Stimulated activated CD8-positive, alpha-beta memory T cell treated with anti-CD3 and anti-CD28 coated beads, Interleukin-15, amount 100 ng/mL, for 24 hours (primary cell): ENCODE results near the gene ATP6V0E1.

Source experiments
- DNase-seq: peaks from one replicate; pipeline ENCODE4 v3.0.0-alpha.2; 2020; ENCODE audit warnings: low read depth

The ATP6V0E1 gene

DNA sequence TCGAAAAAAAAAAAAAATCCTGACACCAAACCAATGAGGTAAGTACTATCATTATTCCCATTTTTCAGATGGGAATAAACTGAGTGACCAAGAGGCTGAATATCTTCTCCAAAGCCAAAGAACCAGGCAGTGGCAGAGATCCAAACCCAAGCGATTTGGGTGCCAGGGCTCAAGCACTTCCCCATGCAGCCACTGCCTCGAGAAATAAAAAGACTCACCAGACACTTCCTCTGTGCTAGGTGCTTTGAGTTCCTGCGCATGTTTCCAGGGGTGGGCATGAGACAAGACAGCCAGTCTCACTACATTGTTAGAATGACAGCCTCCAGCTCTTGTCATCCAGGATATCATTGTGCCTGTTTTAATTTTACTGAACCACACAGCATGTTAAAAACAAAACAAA is 26.6 kb upstream of the ATP6V0E1 start:
- DNase-seq, result no peak

DNA sequence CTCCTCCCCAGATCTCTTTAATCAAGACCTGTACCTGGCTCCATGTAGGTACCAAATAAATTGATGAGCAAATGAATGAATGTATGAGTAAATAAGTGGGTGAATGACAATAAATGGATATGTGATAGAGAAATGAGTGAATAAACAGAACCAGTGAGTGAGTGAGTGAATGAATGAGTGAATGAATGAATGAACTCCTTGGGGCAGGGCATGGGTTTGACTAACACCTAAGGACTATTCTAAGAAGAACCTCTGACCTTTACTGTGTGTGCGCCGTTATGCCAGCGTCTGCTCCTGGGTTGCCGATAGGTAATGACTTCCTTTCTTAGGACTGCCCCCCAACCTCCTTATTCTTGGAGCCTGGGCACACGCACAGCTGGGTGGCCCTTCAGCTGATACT is 26.1 kb upstream of the ATP6V0E1 start:
- no peak for DNase-seq

DNA sequence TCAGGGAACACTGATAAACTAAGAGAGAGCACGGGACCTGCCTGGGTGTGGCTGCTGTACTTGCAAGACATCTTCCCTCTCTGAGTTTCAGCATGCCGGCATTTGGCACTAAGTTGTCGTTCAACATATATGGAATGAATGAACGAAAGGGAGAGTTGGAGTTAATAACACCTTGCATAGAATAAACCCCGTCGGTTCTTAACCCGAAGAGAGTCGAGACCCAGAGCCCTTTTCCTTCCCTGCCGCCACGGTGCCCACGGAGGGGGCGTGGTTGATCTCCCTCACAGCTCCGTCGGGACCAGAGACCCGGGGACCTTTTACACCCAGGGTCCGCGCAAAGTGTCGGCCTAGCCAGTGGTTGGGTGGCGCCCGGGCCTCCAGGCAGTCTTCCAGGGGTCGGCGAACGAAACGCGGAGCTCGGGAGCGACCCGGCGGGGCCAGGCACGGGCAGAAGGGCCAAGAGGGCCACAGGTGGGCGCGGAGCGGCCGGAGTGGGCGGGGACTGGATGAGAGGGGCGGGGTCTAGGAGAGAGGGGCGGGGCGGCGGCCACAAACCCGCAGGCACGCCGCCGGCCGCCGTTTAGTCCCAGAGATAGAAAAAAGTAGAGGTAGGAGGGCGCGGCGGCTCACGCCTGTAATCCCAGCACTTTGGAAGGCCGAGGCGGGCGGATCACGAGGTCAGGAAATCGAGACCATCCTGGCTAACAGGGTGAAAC is 25.1 kb upstream of the ATP6V0E1 start:
- DNase-seq, result peak; percentile 52

DNA sequence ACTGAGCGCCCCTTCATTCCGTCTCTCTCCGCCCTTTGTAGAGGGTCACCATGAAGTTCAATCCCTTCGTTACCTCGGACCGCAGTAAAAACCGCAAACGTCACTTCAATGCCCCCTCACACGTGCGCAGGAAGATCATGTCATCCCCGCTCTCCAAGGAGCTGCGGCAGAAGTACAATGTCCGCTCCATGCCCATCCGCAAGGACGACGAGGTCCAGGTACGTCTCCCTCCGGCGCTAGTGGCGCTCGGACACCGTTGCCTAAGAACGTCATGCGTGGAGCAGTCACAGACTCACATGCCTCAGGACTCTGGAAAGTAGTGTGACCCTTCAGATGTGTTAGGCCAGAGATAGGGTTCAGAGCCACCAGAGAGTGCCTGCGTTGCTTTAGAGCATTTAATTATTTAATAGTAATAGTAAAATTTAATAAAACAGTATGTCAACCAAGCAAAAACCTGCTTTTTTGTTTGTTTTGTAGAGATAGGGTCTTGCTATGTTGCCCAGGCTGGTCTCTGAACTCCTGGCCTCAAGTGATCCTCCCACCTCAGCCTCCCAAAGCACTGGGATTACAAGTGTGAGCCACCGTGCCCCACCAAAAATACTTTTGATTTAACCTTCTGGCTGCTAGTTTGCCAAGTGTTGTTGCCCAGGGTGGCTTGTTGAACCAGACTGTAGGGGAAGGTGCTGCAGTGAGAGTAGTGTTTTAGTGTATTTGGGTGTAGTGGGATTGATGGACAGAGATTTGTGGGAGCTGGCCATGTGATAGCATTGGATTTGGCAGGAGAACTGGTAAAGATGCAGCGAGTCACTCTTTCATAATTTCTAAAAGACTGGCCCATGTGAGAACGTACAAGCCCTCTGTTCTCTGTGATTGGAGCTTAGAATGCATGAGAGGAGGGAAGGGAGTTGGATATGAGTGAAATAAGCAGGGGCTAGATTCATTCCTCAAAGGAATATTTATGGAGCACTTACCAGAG is 23.5 kb upstream of the ATP6V0E1 start:
- no peak for DNase-seq

DNA sequence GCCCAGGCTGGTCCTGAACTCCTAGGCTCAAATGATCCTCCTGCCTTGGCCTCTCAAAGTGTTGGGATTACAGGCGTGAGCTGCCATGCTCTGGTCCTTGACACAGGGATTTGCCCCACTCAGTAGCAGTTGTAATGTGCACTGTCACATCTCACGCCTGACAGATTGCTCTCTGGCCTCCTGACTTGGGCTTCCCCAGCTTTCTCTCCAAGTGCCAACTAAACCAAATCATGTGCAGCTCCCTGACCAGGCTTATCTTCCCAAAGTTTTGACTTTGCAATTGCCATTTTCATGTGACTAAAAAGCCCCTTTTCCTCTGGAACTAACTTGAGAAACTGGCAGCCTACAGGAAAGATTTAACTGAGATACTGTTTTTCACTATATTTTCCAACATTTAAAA is 13.7 kb upstream of the ATP6V0E1 start:
- DNase-seq, result no peak

DNA sequence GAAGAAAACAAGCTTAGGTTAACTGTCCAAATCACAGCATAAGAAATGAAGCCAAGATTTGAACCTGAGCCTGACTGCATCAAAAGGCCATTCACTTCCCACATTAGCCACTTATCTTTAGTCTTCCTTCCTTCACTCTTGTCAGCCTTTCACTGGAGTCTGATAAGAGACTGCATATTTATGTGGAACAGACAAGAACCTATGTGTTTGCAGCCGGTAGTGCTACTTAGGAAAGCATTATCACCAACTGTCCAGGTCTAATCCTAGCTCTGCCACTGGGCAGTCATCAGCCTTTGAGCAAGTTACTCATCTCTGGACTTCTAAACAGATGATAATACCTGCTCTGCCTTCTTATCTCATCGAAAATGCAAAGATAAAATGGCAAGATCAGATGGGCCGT is 12.1 kb upstream of the ATP6V0E1 start:
- no peak for DNase-seq

DNA sequence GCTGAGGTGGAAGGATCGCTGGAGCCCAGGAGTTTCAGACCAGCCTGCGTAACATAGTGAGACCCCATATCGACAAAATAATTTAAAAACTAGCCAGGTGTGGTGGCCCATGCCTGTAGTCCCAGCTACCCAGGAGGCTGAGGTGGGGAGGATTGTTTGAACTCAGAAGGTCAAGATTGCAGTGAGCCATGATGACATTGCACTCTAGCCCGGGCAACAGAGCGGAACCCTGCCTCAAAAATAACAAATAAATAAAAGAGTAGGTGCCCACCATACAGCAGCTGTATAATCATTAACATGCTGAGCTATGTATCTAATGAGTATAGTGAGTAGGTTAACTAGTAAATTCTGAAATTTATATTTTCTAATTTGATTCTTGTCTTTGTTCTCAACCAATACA is 11.0 kb upstream of the ATP6V0E1 start:
- DNase-seq, result no peak

DNA sequence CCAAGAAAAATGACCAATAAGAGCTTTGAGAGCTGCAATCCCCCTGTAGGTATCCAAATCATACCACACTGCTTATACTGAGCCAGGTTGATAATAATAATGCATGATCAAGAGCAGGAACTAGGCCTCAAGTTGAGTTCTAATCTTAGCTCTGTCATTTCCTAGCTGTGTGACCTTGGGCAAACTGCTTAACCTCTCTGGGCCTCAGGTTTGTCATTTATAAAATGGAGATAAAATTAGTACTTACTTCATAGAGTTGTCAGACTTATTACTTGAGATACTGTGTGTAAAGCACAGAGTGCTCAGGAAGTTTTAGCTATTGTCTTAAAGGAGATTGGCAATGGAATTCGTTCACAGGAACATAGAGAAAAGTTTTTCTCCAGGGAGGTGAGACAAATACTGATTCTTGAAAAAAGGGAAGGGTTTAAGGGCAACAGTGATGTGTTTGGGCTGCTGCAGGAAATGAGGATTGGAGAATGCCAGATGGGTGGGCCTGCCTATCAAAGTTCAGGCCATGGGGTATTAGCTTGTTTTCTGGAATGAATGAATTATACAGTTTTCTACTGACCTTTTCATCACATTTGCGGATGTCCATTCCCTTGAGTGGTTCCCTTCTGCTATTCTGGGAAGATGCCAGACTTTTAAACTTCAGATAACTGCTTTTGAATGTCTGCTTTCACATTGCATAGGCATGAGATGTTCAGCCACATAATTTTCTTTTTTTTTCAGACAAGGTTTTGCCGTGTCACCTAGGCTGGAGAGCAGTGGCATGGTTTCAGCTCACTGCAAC is 10.2 kb upstream of the ATP6V0E1 start:
- DNase-seq, result no peak

DNA sequence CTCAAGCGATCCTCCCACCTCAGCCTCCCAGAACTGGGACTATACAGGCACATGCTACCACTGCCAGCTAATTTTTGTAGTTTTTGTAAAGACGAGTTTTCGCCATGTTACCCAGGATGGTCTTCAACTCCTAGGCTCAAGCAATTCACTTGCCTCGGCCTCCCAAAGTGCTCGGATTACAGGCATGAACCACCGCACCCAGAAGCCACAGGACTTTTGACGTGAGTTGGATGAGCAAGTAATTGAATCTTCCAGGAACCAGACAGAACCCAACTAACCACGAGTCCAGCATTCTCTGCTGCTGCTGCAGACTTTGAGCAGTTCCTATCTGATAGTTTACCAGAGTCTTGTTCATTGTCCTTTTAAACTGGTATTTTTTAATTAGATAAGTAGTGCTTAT is 9.6 kb upstream of the ATP6V0E1 start:
- no peak for DNase-seq

DNA sequence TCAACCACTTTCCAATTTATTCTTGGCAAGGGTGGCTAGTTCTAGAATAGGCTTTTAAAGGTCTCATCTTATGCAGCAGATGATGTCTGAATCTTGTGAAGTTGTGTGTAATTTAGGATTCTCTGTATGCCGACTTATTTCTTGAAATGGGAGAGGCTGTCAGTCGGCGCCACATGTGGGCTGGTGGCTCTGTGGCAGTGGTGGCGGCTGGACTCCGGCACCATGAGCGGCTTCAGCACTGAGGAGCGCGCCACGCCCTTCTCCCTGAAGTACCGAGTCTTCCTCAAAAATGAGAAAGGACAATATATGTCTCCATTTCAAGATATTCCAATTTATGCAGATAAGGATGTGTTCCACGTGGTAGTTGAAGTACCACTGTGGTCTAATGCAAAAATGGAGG is 8.3 kb upstream of the ATP6V0E1 start:
- DNase-seq, result no peak

DNA sequence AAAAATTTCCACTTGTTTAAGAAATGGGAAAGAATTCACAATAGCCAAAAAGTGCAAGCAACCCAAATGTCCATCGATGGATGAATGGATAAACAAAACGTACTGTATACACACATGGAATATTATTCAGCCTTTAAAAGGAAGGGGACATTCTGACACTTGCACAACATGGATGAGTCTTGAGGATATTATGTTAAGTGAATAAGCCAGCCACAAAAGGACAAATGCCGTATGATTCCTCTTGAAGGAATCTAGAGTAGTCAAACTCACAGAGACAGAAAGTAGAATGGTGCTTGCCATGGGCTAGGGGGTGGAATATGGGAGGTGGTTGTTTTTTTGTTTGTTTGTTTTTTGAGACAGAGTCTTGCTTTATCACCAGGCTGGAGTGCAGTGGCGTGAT is 3.8 kb upstream of the ATP6V0E1 start:
- no peak for DNase-seq

DNA sequence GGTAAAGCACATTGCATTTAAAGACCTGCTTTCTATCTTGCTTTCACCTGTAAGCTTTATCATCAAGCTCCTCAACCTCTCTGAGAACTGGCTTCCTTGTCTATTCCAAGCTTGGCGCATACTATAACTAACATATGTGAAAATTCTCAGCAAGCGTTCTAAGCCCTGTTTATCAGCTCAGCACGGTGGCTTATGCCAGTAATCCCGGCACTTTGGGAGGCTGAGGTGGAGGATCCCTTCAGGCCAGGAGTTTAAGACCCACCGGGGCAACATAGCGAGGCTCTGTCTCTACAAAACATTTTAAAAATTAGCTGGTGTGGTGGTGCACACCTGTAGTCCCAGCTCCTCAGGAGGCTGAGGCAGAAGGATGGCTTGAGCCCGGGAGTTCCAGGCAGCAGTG is 1.6 kb upstream of the ATP6V0E1 start:
- no peak for DNase-seq

DNA sequence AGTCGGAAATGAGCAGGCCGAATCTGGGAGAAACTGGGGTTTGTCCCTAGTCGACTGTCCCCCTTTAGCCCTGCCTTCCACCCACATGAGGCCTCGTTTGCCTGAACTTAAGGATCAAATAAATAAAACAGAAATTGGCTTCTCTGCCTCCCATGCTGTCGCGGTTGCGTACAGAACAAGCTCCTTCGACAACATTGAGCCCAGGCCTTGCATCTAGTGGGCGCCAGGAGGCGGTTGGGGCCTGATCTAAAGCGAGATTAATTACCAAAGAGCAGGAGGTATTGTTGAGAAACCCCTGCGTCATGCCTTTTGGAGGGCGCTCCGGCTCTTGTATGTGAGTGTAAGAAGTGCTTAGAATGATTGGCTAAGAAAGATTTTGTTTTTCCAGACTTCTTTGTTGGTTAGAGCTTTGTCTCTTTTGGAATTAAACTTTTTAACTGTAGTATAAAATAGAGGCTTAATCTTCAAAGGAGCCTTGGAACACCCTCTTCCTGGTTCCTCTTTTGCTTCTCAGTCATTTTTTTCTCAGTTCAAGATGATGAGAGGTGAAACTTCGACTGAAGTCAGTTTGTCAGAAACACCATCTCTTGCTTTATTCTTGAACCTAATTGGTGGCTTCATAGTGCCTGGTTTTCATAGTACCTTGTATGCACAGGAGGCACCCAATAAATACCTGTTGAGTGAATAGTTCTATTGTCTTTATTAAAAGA is 828 bp downstream of the ATP6V0E1 start:
- DNase-seq, result peak; percentile 25

DNA sequence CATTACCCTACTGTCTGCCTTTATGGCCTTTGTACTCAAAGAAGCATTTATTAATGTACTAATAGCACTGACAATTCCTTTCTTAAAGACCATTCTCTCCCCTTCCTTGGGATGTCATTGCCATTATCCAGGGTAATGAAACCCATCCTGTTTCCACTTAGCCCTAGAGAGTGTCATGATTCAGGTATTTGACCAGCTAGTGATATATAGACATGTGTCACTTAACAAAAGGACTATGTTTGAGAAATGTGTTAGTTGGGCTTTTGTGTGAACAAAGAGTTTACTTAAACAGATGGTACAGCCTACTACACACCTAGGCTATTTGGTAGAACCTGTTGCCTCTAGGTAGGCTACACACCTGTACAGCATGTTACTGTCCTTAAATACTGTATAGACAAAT is 2.0 kb downstream of the ATP6V0E1 start:
- DNase-seq, result no peak

DNA sequence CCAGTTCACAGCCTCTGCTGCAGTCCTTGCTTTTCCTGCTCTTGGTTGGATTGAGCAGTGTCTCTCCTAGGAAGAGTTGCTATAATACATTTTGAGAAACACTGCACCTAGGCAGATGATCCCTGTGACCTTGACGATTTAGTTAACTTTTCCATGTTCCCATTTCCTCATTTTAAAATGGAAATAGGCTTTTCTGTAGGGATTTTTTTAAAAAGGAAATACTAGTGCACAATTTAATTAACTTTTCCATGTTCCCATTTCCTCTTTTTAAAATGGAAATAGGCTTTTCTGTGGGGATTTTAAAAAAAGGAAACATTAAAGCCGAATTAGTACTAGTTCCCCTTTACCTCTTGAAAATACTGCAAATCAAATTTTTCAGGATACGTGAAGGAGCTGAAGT is 4.7 kb downstream of the ATP6V0E1 start:
- DNase-seq, result no peak

DNA sequence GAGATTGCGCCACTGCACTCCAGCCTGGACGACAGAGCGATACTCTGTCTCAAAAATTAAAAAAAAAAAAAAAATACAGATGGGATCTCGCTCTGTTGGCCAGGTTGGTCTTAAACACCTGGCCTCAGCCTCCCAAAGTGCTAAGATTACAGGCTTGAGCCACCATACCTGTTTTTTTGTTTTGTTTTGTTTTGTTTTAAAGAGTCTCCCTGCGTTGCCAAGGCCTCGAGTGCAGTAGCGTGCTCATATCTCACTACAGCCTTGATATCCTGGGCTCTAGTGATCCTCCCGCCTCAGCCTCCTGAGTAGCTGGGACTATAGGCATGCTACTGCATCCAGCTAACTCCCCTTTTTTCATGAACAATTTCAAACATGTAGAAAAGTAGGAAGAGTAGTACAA is 7.2 kb downstream of the ATP6V0E1 start:
- DNase-seq, result no peak

DNA sequence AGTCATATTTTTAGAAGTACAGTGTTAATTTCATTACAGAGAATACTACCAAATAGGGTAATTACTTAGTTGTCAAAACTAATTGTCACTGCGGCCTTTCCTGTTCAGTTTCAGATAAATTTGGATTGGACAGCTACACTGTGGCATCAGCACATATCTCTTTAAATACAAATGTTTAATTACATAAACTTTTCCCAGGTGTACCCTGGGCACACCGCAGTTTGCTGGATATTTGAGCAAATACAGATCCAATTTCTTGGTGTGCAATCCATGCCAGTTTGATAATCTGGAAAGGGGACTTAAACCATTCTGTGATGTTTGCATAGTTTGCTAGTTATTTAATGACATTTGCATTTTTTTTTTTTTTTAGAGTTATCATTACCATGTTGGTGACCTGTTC is 10.8 kb downstream of the ATP6V0E1 start:
- DNase-seq, result no peak

DNA sequence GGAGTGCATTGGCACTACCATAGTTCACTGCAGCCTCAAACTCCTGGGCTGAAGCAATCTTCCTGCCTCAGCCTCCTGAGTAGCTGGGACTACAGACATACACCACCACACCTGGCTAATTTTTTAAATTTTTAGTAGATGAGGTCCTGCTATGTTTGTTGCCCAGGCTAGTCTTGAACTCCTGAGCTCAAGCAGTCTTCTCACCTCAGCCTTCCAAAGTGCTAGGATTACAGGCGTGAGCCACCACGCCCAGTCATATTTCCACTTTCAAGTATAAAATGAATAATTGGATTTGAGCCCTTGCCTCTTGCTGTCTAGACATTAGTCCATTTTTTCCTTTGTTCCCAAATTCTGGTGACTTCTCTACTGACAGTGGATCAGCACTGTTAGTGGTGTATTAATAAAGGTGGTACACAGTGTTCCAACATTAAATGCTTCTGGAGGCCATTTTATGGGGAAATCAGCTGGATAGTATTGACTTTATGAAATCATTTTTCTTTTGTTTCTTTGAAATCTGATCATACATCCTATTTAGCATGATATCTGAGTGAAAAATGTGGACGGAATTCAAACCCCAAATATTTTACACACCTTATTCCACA is 15.9 kb downstream of the ATP6V0E1 start:
- DNase-seq, result no peak

DNA sequence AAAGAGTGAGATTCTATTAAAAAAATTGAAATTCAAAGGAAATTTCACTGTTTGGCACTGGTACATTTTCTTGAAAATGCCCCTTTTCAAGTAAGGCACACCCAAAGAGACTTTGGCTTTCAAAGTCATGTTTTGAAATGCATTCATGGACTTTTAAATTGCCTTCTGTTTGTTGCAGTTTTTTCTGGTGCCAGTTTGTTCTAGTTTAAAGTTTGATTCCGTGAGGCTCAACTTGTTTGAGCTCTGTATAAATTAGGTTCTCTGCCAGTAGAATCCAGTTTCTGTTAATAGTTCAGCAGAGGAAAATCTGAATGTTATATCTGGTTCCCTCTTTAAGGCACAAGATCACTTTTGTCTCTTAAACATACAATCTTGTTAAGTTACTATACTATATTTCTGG is 16.4 kb downstream of the ATP6V0E1 start:
- no peak for DNase-seq

DNA sequence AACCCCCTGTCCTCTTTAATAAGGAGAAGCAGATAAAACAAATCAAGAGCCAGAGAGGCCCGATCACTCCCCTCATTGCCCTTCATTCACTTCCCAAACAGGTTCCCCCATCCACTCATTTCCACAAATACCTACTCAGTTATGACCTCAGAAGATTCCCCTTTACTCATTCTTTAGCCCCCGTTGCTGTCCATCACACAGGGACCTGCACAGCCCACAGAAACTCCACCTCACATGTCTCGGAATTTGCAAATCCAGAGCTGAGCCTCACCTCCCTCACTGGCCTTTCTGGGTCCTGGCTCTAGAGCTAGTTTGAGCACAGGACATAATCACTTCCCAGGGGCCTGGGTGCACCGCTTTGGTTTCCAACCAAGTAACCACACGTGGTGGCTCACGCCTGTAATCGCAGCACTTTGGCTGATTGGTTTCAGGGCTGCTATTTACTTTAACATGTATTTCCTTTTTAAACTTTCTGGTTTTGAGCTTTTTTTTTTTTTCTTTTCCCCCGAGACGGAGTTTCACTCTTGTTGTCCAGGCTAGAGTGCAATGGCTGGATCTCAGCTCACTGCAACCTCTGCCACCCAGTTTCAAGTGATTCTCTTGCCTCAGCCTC is 17.8 kb downstream of the ATP6V0E1 start:
- DNase-seq, result no peak

DNA sequence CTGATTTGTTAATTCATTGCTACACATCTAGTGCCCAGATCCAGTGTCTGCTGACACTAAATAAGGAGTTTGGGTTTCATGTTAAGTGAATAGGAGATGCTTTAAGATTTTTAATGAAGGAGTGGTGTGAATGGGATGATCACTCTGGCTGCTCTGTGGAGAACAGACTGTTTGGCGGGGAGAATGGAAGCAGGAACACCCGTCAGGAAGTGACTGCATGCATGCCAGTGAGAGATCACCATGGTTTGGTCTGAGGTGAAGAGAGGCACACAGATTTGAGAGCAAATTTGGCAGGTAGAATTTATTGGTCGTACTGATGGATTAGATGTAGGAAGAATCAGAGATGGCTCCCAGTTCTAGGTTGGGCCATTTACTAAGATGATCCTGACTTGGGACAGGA is 19.8 kb downstream of the ATP6V0E1 start:
- no peak for DNase-seq
